ENCODE measurements around the gene THAP6.
"Not testable (repeated sequence)": the region's sequence is repeated elsewhere in the genome, so short reads cannot be mapped to it uniquely, and the experiment has no call there.

THAP6 gene

GRCh38 chr4:75525086-75525485 is 10.8 kb downstream of the THAP6 start:
- DNase-seq (ENCODE audit: low read depth in 4 of 4, low spot score in 1 of 4): no peak

GRCh38 chr4:75525910-75526309 is 11.6 kb downstream of the THAP6 start:
- DNase-seq (ENCODE audit: low read depth in 4 of 4, low spot score in 1 of 4): no peak

- DNase-seq (ENCODE audit: low read depth in 4 of 4, low spot score in 1 of 4): no peak
Observed at GRCh38 chr4:75527482-75527881, 13.2 kb downstream of the THAP6 start.

- DNase-seq (ENCODE audit: low read depth in 4 of 4, low spot score in 1 of 4): no peak
Observed at GRCh38 chr4:75530556-75531322, 16.5 kb downstream of the THAP6 start.

GRCh38 chr4:75531536-75532143 is 17.4 kb downstream of the THAP6 start:
- not testable (repeated sequence) for DNase-seq (ENCODE audit: low read depth in 4 of 4, low spot score in 1 of 4)

- DNase-seq (ENCODE audit: low read depth in 4 of 4, low spot score in 1 of 4): not testable (repeated sequence)
Observed at GRCh38 chr4:75533339-75533887, 19.1 kb downstream of the THAP6 start.

GRCh38 chr4:75533926-75534325 is 19.7 kb downstream of the THAP6 start:
- not testable (repeated sequence) for DNase-seq (ENCODE audit: low read depth in 4 of 4, low spot score in 1 of 4)

GRCh38 chr4:75537308-75537707 is 23.0 kb downstream of the THAP6 start:
- not testable (repeated sequence) for DNase-seq (ENCODE audit: low read depth in 4 of 4, low spot score in 1 of 4)

GRCh38 chr4:75542824-75543223 is 28.6 kb downstream of the THAP6 start:
- DNase-seq (ENCODE audit: low read depth in 4 of 4, low spot score in 1 of 4): no peak

GRCh38 chr4:75544220-75544619 is 29.9 kb downstream of the THAP6 start:
- not testable (repeated sequence) for DNase-seq (ENCODE audit: low read depth in 4 of 4, low spot score in 1 of 4)

- no peak for DNase-seq (ENCODE audit: low read depth in 4 of 4, low spot score in 1 of 4)
Observed at GRCh38 chr4:75544870-75545269, 30.6 kb downstream of the THAP6 start.

GRCh38 chr4:75545526-75545925 is 31.3 kb downstream of the THAP6 start:
- DNase-seq (ENCODE audit: low read depth in 4 of 4, low spot score in 1 of 4): no peak

GRCh38 chr4:75547647-75548387 is 33.5 kb downstream of the THAP6 start:
- DNase-seq (ENCODE audit: low read depth in 4 of 4, low spot score in 1 of 4): no peak

- DNase-seq (ENCODE audit: low read depth in 4 of 4, low spot score in 1 of 4): no peak
Observed at GRCh38 chr4:75549019-75549418, 34.7 kb downstream of the THAP6 start.

GRCh38 chr4:75552452-75552851 is 38.2 kb downstream of the THAP6 start:
- DNase-seq (ENCODE audit: low read depth in 4 of 4, low spot score in 1 of 4): no peak

- peak in 1 of 4 experiments; percentile 10 for DNase-seq (ENCODE audit: low read depth in 4 of 4, low spot score in 1 of 4)
Observed at GRCh38 chr4:75555294-75556164, 41.3 kb downstream of the THAP6 start, which contains the start of gene ODAPH. TSS of gene ODAPH (plus strand) at chr4:75556066. CDS start at chr4:75556083, 17 bp downstream.

- no peak for DNase-seq (ENCODE audit: low read depth in 4 of 4, low spot score in 1 of 4)
Observed at GRCh38 chr4:75557696-75558095, 43.4 kb downstream of the THAP6 start.

- no peak for DNase-seq (ENCODE audit: low read depth in 4 of 4, low spot score in 1 of 4)
Observed at GRCh38 chr4:75561789-75562188, 47.5 kb downstream of the THAP6 start.

- no peak for DNase-seq (ENCODE audit: low read depth in 4 of 4, low spot score in 1 of 4)
Observed at GRCh38 chr4:75564023-75564422, 49.8 kb downstream of the THAP6 start.

GRCh38 chr4:75565481-75565880 is 51.2 kb downstream of the THAP6 start:
- DNase-seq (ENCODE audit: low read depth in 4 of 4, low spot score in 1 of 4): no peak

GRCh38 chr4:75566911-75567310 is 52.6 kb downstream of the THAP6 start:
- DNase-seq (ENCODE audit: low read depth in 4 of 4, low spot score in 1 of 4): no peak
